HPDE6-E6E7 (cell line): Measurements from ENCODE around the gene COBL.
A peak's percentile ranks its signal among the peaks of the same experiment; 100 is the strongest.

ENCODE experiments used
- DNase-seq: peaks from one replicate; pipeline ENCODE4 v3.0.0; 2011; ENCODE audit warnings: missing footprints; ENCODE audit errors: extremely low spot score

Gene COBL

GRCh38 chr7:51316666-51317581 is at the start of gene COBL:
Gene COBL, minus strand, starts transcription at chr7:51316809. Its CDS starts 176 bp downstream, at chr7:51316633.
- DNase-seq = no peak

GRCh38 chr7:51366172-51366728 is 49.6 kb upstream of the COBL start:
- DNase-seq = no peak

- no peak for DNase-seq
Observed at GRCh38 chr7:51357821-51358220, 41.2 kb upstream of the COBL start.

GRCh38 chr7:51356849-51357516 is 40.4 kb upstream of the COBL start:
- DNase-seq = no peak

- DNase-seq = no peak
Observed at GRCh38 chr7:51354897-51355296, 38.3 kb upstream of the COBL start.

GRCh38 chr7:51354434-51354833 is 37.8 kb upstream of the COBL start:
- DNase-seq = no peak

GRCh38 chr7:51352174-51353100 is 35.8 kb upstream of the COBL start:
- no peak for DNase-seq

GRCh38 chr7:51351661-51352060 is 35.1 kb upstream of the COBL start:
- no peak for DNase-seq

- no peak for DNase-seq
Observed at GRCh38 chr7:51350546-51350896, 33.9 kb upstream of the COBL start.

- DNase-seq = peak; percentile 16
Observed at GRCh38 chr7:51349820-51350545, 33.4 kb upstream of the COBL start.

GRCh38 chr7:51346126-51346525 is 29.5 kb upstream of the COBL start:
- DNase-seq = no peak

- DNase-seq = no peak
Observed at GRCh38 chr7:51344406-51345138, 28.0 kb upstream of the COBL start.

GRCh38 chr7:51340936-51341335 is 24.3 kb upstream of the COBL start:
- DNase-seq = no peak

GRCh38 chr7:51340029-51340838 is 23.6 kb upstream of the COBL start:
- DNase-seq = no peak

GRCh38 chr7:51335057-51335456 is 18.4 kb upstream of the COBL start:
- DNase-seq = no peak

- no peak for DNase-seq
Observed at GRCh38 chr7:51329696-51330263, 13.2 kb upstream of the COBL start.

GRCh38 chr7:51328351-51328801 is 11.8 kb upstream of the COBL start:
- DNase-seq = no peak

- DNase-seq = no peak
Observed at GRCh38 chr7:51327287-51327717, 10.7 kb upstream of the COBL start.
